Neuronal stem cell (in vitro differentiated cells): Measurements from ENCODE around the gene LTK.

ENCODE experiments used
- DNase-seq: peaks from one replicate; pipeline ENCODE4 v3.0.0-alpha.2; 2013; ENCODE audit warnings: low spot score
- H2AFZ ChIP-seq: one replicate; pipeline ENCODE4 v1.6.1; 2013; ENCODE audit warnings: mild to moderate bottlenecking, low read length, inconsistent platforms
- H2AK5ac ChIP-seq: 2 replicates; pipeline ENCODE4 v1.6.1; 2013; ENCODE audit warnings: low read depth, mild to moderate bottlenecking, inconsistent platforms, low read length, moderate library complexity, mixed read lengths
- H2BK120ac ChIP-seq: 2 replicates; pipeline ENCODE4 v1.6.1; 2013; ENCODE audit warnings: low read depth, mild to moderate bottlenecking, inconsistent platforms, low read length, moderate library complexity, mixed read lengths
- H2BK12ac ChIP-seq: one replicate; pipeline ENCODE4 v1.6.1; 2013; ENCODE audit warnings: low read length, inconsistent platforms
- H2BK15ac ChIP-seq: 2 replicates; pipeline ENCODE4 v1.6.1; 2013; ENCODE audit warnings: mild to moderate bottlenecking, low read length, inconsistent platforms, mixed read lengths
- H2BK5ac ChIP-seq: one replicate; pipeline ENCODE4 v1.6.1; 2013; ENCODE audit warnings: inconsistent platforms, mild to moderate bottlenecking, low read length, moderate library complexity
- H3K14ac ChIP-seq: one replicate; pipeline ENCODE4 v1.6.1; 2013; ENCODE audit warnings: low read length, inconsistent platforms
- H3K18ac ChIP-seq: 2 replicates; pipeline ENCODE4 v1.6.1; 2013; ENCODE audit warnings: low read length, inconsistent platforms
- H3K23ac ChIP-seq: 2 replicates; pipeline ENCODE4 v1.6.1; 2013; ENCODE audit warnings: low read depth, mild to moderate bottlenecking, mixed read lengths, low read length, inconsistent platforms; ENCODE audit not compliant: poor library complexity
- H3K27ac ChIP-seq: replicated peaks from 3 replicates; pipeline ENCODE4 v1.5.1; 2013; ENCODE audit warnings: low read length, inconsistent platforms
- H3K27me3 ChIP-seq, 3 experiments: 2 replicates each; pipeline ENCODE4 v1.6.1; 2013; ENCODE audit warnings: low read length in 3 of 3, mild to moderate bottlenecking in 2 of 3, inconsistent platforms in 1 of 3, low read depth in 1 of 3, mixed read lengths in 1 of 3, moderate library complexity in 1 of 3; ENCODE audit not compliant: control insufficient read depth in 3 of 3, insufficient read depth in 3 of 3
- H3K36me3 ChIP-seq, 2 donors: replicated peaks in 1 of 2; 2 replicates each; pipeline ENCODE4 v1.6.1; 2013; ENCODE audit warnings: low read length in 2 of 2; ENCODE audit not compliant: control insufficient read depth in 2 of 2, insufficient read depth in 2 of 2
- H3K4ac ChIP-seq: 2 replicates; pipeline ENCODE4 v1.6.1; 2013; ENCODE audit warnings: inconsistent platforms, mild to moderate bottlenecking, low read length, moderate library complexity
- H3K4me1 ChIP-seq, 2 donors: 1 replicate in 1 of 2; 2 replicates in 1 of 2; pipeline ENCODE4 v1.6.1; 2013; ENCODE audit warnings: low read length in 2 of 2, low read depth in 1 of 2; ENCODE audit not compliant: control insufficient read depth in 2 of 2, insufficient read depth in 1 of 2
- H3K4me2 ChIP-seq: one replicate; pipeline ENCODE4 v1.6.1; 2013; ENCODE audit warnings: mild to moderate bottlenecking, low read length, inconsistent platforms; ENCODE audit not compliant: insufficient read depth, poor library complexity, severe bottlenecking
- H3K4me3 ChIP-seq, 2 donors: 2 replicates each; pipeline ENCODE4 v1.5.1; 2013; ENCODE audit warnings: low read length in 2 of 2, mild to moderate bottlenecking in 2 of 2, inconsistent platforms in 1 of 2, moderate library complexity in 1 of 2
- H3K79me1 ChIP-seq: one replicate; pipeline ENCODE4 v1.6.1; 2013; ENCODE audit warnings: low read depth, mild to moderate bottlenecking, inconsistent platforms, low read length, moderate library complexity
- H3K9ac ChIP-seq: one replicate; pipeline ENCODE4 v1.6.1; 2013; ENCODE audit warnings: mild to moderate bottlenecking, low read depth, low read length, inconsistent platforms; ENCODE audit not compliant: poor library complexity
- H3K9me3 ChIP-seq, 2 donors: replicated peaks in 1 of 2; 2 replicates each; pipeline versions ENCODE3 to v1.6.1; 2013; ENCODE audit warnings: low read length in 2 of 2, mild to moderate bottlenecking in 2 of 2, inconsistent platforms in 1 of 2, low read depth in 1 of 2, mixed read lengths in 1 of 2, moderate library complexity in 1 of 2; ENCODE audit not compliant: control insufficient read depth in 2 of 2, insufficient read depth in 1 of 2
- H4K8ac ChIP-seq: one replicate; pipeline ENCODE4 v1.6.1; 2013; ENCODE audit warnings: low read depth, mild to moderate bottlenecking, inconsistent platforms, low read length, moderate library complexity
- H4K91ac ChIP-seq: one replicate; pipeline ENCODE4 v1.6.1; 2013; ENCODE audit warnings: low read length, low read depth, mild to moderate bottlenecking, inconsistent platforms; ENCODE audit not compliant: poor library complexity
- WGBS, 2 donors: extraction: QIAGEN DNeasy Blood & Tissue Kit; methylation state at CpG; one replicate each; pipeline ENCODE4 v1.1.7; 2013; ENCODE audit warnings: missing lambda C conversion rate in 2 of 2, mixed read lengths in 1 of 2; ENCODE audit not compliant: insufficient read length in 2 of 2, insufficient replicate concordance in 1 of 2; ENCODE audit errors: extremely low coverage in 2 of 2; 5-methylcytosine and 5-hydroxymethylcytosine counted together

Gene LTK

GRCh38 chr15:41546851-41547786 lies 33.5 kb upstream of the LTK start:
- Histone ChIP-seq H3K27me3 (no peaks in the 10 kb centered on the region), H3K9me3 (no peaks in the 10 kb centered on the region), H3K9ac (no peak overlapping the region), H3K4me2 (no peak overlapping the region), H2AFZ (no peak overlapping the region), H2BK120ac (no peak overlapping the region), H3K18ac (no peak overlapping the region), H3K4me1 (no peaks in the 10 kb centered on the region), H2BK15ac (no peak overlapping the region), H3K4me3 (no peak overlapping the region), H3K23ac (no peak overlapping the region), H3K14ac (no peak overlapping the region), H4K8ac (no peak overlapping the region), H4K91ac (no peak overlapping the region), H3K79me1 (no peaks in the 10 kb centered on the region), H2BK12ac (no peak overlapping the region), H3K4ac (no peak overlapping the region), H3K27ac (no peak overlapping the region), H2BK5ac (no peak overlapping the region), H2AK5ac (no peak overlapping the region), H3K36me3 (peaks cover 0 to 3% of the 10 kb centered on the region in 2 donors)
- no peak for DNase-seq
- no CpG with 5 or more reads among the region's 13 CpGs for WGBS, 2 donors

GRCh38 chr15:41545218-41545617 lies 31.6 kb upstream of the LTK start:
- Histone ChIP-seq H2AFZ (no peak overlapping the region), H2BK120ac (no peak overlapping the region), H3K14ac (no peak overlapping the region), H4K91ac (no peak overlapping the region), H3K18ac (no peak overlapping the region), H4K8ac (no peak overlapping the region), H3K4ac (no peak overlapping the region), H3K9ac (no peak overlapping the region), H2BK5ac (no peak overlapping the region), H2AK5ac (no peak overlapping the region), H2BK15ac (no peak overlapping the region), H3K79me1 (no peaks in the 10 kb centered on the region), H3K9me3 (no peaks in the 10 kb centered on the region), H3K4me3 (no peak overlapping the region), H3K4me1 (no peaks in the 10 kb centered on the region), H3K27me3 (no peaks in the 10 kb centered on the region), H3K27ac (no peak overlapping the region), H3K23ac (no peak overlapping the region), H2BK12ac (no peak overlapping the region), H3K4me2 (no peak overlapping the region), H3K36me3 (peaks cover 0 to 4% of the 10 kb centered on the region in 2 donors)
- DNase-seq = no peak
- WGBS, 2 donors = no CpG with 5 or more reads among the region's 3 CpGs

- Histone ChIP-seq H2BK120ac (no peak overlapping the region), H3K9ac (peak overlapping the region; percentile 65), H2AFZ (peak overlapping the region; percentile 92), H3K18ac (no peak overlapping the region), H3K36me3 (peaks cover 0 to 4% of the 10 kb centered on the region in 2 donors), H3K23ac (no peak overlapping the region), H3K27ac (no peak overlapping the region), H2BK5ac (no peak overlapping the region), H2AK5ac (peak overlapping the region; percentile 9), H3K4me3 (peak overlapping the region in 1 of 2 donors; percentile 9), H3K4me2 (no peak overlapping the region), H3K4ac (no peak overlapping the region), H4K8ac (no peak overlapping the region), H2BK15ac (no peak overlapping the region), H2BK12ac (no peak overlapping the region), H3K4me1 (no peaks in the 10 kb centered on the region), H3K9me3 (no peaks in the 10 kb centered on the region), H4K91ac (no peak overlapping the region), H3K14ac (no peak overlapping the region), H3K79me1 (no peaks in the 10 kb centered on the region), H3K27me3 (no peaks in the 10 kb centered on the region)
- WGBS, 2 donors = no CpG with 5 or more reads among the region's 15 CpGs
- no peak for DNase-seq
Observed at GRCh38 chr15:41544650-41545015, 31.0 kb upstream of the LTK start.

GRCh38 chr15:41543521-41543870 lies 29.9 kb upstream of the LTK start:
- Histone ChIP-seq H2BK120ac (no peak overlapping the region), H4K8ac (no peak overlapping the region), H2BK15ac (no peak overlapping the region), H2BK12ac (no peak overlapping the region), H3K23ac (peak overlapping the region; percentile 96), H3K4me2 (peak overlapping the region; percentile 71), H3K4me3 (peak overlapping the region; percentile 93 to 96), H3K79me1 (no peaks in the 10 kb centered on the region), H3K18ac (no peak overlapping the region), H3K9ac (peak overlapping the region; percentile 89), H3K4ac (no peak overlapping the region), H2BK5ac (no peak overlapping the region), H2AK5ac (peak overlapping the region; percentile 25), H3K4me1 (no peaks in the 10 kb centered on the region), H2AFZ (peak overlapping the region; percentile 92), H3K36me3 (peaks cover 0 to 4% of the 10 kb centered on the region in 2 donors), H3K14ac (no peak overlapping the region), H3K27ac (no peak overlapping the region), H4K91ac (no peak overlapping the region), H3K27me3 (no peaks in the 10 kb centered on the region), H3K9me3 (no peaks in the 10 kb centered on the region)
- DNase-seq = no peak
- WGBS, 2 donors = no CpG with 5 or more reads among the region's 8 CpGs
